ENCODE data around the gene PKHD1.

The PKHD1 gene

DNA sequence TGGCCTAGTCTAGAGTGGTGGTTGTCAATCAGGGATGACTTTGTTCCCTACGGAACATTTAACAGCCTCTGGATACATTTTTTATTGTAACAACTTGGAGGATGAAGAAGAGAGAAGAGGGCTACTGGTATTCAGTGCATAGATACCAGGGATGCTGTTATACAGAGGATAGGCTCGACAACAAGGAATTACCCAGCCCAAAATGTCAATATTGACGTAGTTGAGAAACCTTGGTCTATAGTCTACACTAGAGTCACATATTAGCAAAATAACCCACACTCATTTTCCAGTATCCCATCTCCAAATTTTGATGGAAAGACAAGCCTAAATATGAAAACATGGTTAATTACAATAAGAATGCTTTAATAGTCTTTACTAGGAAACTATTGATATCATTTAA lies 195.1 kb downstream of the PKHD1 start:
- no peak for TF ChIP-seq CTCF (IDR thresholded peaks at IDR 0.05; ENCODE audit: borderline replicate concordance, insufficient read depth, low read depth, low read length)

GRCh38 chr6:51891784-51892183 lies 195.6 kb downstream of the PKHD1 start:
- no peak overlapping the region for H3K4me3 ChIP-seq (ENCODE audit: low read depth, low read length)
- no peak for TF ChIP-seq CTCF (IDR thresholded peaks at IDR 0.05; ENCODE audit: borderline replicate concordance, insufficient read depth, low read depth, low read length)

More for the DNA sequence above, 195.1 kb downstream of the PKHD1 start:
- H3K4me3 ChIP-seq (ENCODE audit: low read depth, low read length), result no peak overlapping the region

GRCh38 chr6:51887859-51888258 lies 199.6 kb downstream of the PKHD1 start:
- no peak for TF ChIP-seq CTCF (IDR thresholded peaks at IDR 0.05; ENCODE audit: borderline replicate concordance, insufficient read depth, low read depth, low read length)
- no peak overlapping the region for H3K4me3 ChIP-seq (ENCODE audit: low read depth, low read length)

DNA sequence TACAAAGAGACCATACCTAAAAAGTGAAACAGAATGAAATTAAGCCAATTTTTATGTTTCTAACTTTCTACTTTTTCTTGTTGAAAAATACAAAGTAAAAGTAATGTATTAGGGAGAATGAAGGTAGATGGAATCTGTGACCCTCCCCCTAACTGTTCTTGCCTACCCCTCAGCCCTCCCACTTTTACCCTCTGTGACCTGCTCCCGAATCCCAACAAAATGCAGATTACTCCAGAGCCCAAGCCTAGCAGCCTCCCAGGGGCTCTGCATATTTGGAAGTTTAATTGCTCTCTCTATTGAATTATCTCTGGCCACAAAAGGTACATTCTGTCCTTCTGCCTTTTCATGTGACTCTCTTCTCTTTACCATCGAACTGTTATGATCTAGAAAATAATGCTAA lies 201.5 kb downstream of the PKHD1 start:
- TF ChIP-seq CTCF (IDR thresholded peaks at IDR 0.05; ENCODE audit: borderline replicate concordance, insufficient read depth, low read depth, low read length), result no peak
- no peak overlapping the region for H3K4me3 ChIP-seq (ENCODE audit: low read depth, low read length)

DNA sequence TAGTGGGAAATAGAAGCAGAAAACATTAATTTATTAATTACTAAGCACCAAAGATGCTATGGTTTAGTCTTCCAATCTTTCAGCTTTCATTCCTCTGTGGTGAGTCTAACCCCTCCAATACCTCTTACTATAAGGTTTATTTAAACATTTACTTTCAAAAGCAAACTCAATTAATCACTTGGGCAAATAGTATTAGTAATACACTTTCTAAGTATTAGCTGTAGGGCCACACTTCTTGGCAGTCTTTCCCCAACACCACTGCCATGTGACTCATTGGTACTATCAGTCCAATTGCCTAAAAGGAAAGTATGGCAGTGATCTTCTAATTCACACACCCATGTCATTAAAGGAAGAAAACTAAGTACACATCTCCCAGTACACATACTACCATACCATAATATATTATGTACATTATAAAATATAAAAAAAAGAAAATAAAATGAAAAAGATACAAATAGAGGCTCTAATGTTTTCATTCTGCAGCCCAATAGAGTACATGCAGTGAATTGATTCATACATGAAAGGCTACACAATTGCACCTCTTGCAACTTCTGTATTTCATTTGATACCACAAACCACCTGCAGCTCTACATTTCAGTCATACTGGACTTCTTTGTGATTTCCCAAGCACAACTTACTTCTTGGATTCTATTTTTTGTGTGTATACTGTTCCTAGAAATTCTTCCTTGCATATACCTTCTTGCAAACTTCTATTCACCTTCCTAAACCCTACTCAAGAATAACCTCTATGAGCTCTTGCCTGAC lies 218.6 kb downstream of the PKHD1 start:
- TF ChIP-seq CTCF (IDR thresholded peaks at IDR 0.05; ENCODE audit: borderline replicate concordance, insufficient read depth, low read depth, low read length), result no peak
- no peak overlapping the region for H3K4me3 ChIP-seq (ENCODE audit: low read depth, low read length)

GRCh38 chr6:51866867-51867266 lies 220.5 kb downstream of the PKHD1 start:
- H3K4me3 ChIP-seq (ENCODE audit: low read depth, low read length), result no peak overlapping the region
- no peak for TF ChIP-seq CTCF (IDR thresholded peaks at IDR 0.05; ENCODE audit: borderline replicate concordance, insufficient read depth, low read depth, low read length)

DNA sequence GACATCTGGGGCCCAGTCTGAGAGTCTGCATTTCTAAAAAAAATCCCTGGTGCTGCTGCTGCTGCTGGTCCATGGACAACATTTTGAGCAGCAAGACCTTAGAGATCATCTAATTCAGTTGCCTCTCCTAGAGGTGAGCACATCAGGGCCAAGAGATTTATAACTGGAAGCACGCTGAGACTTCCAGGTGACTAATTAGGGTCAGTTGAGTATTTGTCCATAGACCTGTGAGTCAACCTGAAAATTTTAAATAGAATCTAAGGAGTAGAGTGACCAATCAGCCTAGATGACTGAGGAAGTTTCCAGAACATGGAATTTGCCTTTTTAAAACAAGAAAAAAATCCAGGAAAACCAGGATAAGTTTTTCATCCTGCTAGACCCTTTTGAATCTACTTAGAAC lies 221.4 kb downstream of the PKHD1 start:
- no peak for TF ChIP-seq CTCF (IDR thresholded peaks at IDR 0.05; ENCODE audit: borderline replicate concordance, insufficient read depth, low read depth, low read length)

More for the DNA sequence above, 221.4 kb downstream of the PKHD1 start:
- no peak overlapping the region for H3K4me3 ChIP-seq (ENCODE audit: low read depth, low read length)
